Thyroid gland (tissue), 4 donors: ENCODE data around the gene AIP. TPM values are rescaled to one million over a fixed set of nuclear protein-coding genes. Genes with fewer than 3 reads are reported as not detected.

ENCODE experiments used
- DNase-seq, 2 donors: peaks; one replicate each; pipeline ENCODE4 v3.0.0-alpha.2; 2019
- H3K27ac ChIP-seq, 3 donors: fragments of 200-600 bp; sonication (generic); 1 replicate in 2 of 3; 2 replicates in 1 of 3; pipeline ENCODE4 v1.5.1; 2016 to 2019; ENCODE audit warnings: mild to moderate bottlenecking in 1 of 3, moderate library complexity in 1 of 3
- H3K27me3 ChIP-seq: fragments of 200-600 bp; sonication (generic); one replicate; pipeline ENCODE4 v1.5.1; 2019
- H3K36me3 ChIP-seq, 2 donors: fragments of 200-600 bp; sonication (generic); one replicate each; pipeline ENCODE4 v1.5.1; 2016 to 2019
- H3K4me1 ChIP-seq, 2 donors: fragments of 200-600 bp; sonication (generic); one replicate each; pipeline ENCODE4 v1.5.1; 2017 to 2019
- H3K4me3 ChIP-seq, 3 donors: fragments of 200-600 bp; sonication (generic); replicated peaks in 1 of 3; 1 replicate in 2 of 3; 2 replicates in 1 of 3; pipeline ENCODE4 v1.5.1; 2016; ENCODE audit warnings: mild to moderate bottlenecking in 1 of 3
- H3K9me3 ChIP-seq: fragments of 200-600 bp; sonication (generic); one replicate; pipeline ENCODE4 v1.5.1; 2017
- CTCF ChIP-seq, 6 experiments: fragments of 200-600 bp in 3 of 6; fragments of 450-650 bp in 3 of 6; sonication (generic) in 3 of 6; IDR thresholded peaks; one replicate each; pipeline ENCODE4 v1.5.1; 2016 to 2019; ENCODE audit warnings: antibody characterized with exemption in 6 of 6, mild to moderate bottlenecking in 2 of 6, inconsistent platforms in 1 of 6, moderate library complexity in 1 of 6
- POLR2A ChIP-seq, 2 donors: fragments of 450-650 bp; IDR thresholded peaks; one replicate each; pipeline ENCODE4 v1.6.1; 2017; ENCODE audit warnings: antibody characterized with exemption in 2 of 2, mild to moderate bottlenecking in 2 of 2, moderate library complexity in 1 of 2
- WGBS, 2 donors: methylation state at CpG; one replicate each; pipeline ENCODE4 v1.1.5; 2017; 5-methylcytosine and 5-hydroxymethylcytosine counted together
- intact Hi-C: fragments of 100-400 bp; cut with DNase I; formaldehyde crosslinking; loops from one replicate; pipeline ENCODE4 v1.15.1; 2023
- total RNA-seq, 4 donors: library from RNA; depleted of rRNA; stranded (reverse); fragments of >200 nt; gene quantifications; one replicate each; pipeline ENCODE4 v1.2.3, GENCODE V29; 2016

AIP gene
- total RNA-seq, 4 donors from 2014 or later = 58.2 to 100 (median 83.2) TPM

- Histone ChIP-seq H3K9me3 (no peaks in the 10 kb centered on the region), H3K4me3 (no peak overlapping the region), H3K27me3 (no peaks in the 10 kb centered on the region), H3K36me3 (no peaks in the 10 kb centered on the region), H3K27ac (no peak overlapping the region), H3K4me1 (no peaks in the 10 kb centered on the region)
- TF ChIP-seq POLR2A (IDR thresholded peaks at IDR 0.05) (no peak), CTCF (IDR thresholded peaks at IDR 0.05) (no peak)
- DNase-seq = no peak
- intact Hi-C loops = no loop called here
- WGBS, 2 donors = 70 to 85% methylated on average over 4 to 5 of the region's 5 CpGs
Observed at GRCh38 chr11:67525275-67525976, 42.6 kb downstream of the AIP start.

GRCh38 chr11:67528376-67528775 lies 45.5 kb downstream of the AIP start:
- Histone ChIP-seq H3K27me3 (no peaks in the 10 kb centered on the region), H3K4me1 (no peaks in the 10 kb centered on the region), H3K9me3 (no peaks in the 10 kb centered on the region), H3K4me3 (no peak overlapping the region), H3K36me3 (no peaks in the 10 kb centered on the region), H3K27ac (no peak overlapping the region)
- intact Hi-C loops = no loop called here
- TF ChIP-seq POLR2A (IDR thresholded peaks at IDR 0.05) (no peak), CTCF (IDR thresholded peaks at IDR 0.05) (no peak)
- WGBS, 2 donors = 89 to 91% methylated on average over 4 of the region's 4 CpGs
- DNase-seq = no peak

GRCh38 chr11:67530282-67530592 lies 47.4 kb downstream of the AIP start:
- no peak for DNase-seq
- no peak overlapping the region for H3K4me3 ChIP-seq
- no peaks in the 10 kb centered on the region for H3K4me1 ChIP-seq
- 81 to 100% methylated on average over 4 to 5 of the region's 5 CpGs for WGBS, 2 donors
- intact Hi-C loops = no loop called here
- no peak overlapping the region for H3K27ac ChIP-seq
- no peaks in the 10 kb centered on the region for H3K9me3 ChIP-seq
- no peaks in the 10 kb centered on the region for H3K27me3 ChIP-seq
- no peaks in the 10 kb centered on the region for H3K36me3 ChIP-seq
- TF ChIP-seq CTCF (IDR thresholded peaks at IDR 0.05) (no peak), POLR2A (IDR thresholded peaks at IDR 0.05) (no peak)

GRCh38 chr11:67532889-67533288 lies 50.1 kb downstream of the AIP start:
- WGBS, 2 donors = 90 to 94% methylated on average over 2 of the region's 2 CpGs
- intact Hi-C loops = no loop called here
- no peak for TF ChIP-seq POLR2A (IDR thresholded peaks at IDR 0.05)
- no peak for TF ChIP-seq CTCF (IDR thresholded peaks at IDR 0.05)
- Histone ChIP-seq H3K27ac (no peak overlapping the region), H3K36me3 (no peaks in the 10 kb centered on the region), H3K9me3 (no peaks in the 10 kb centered on the region), H3K4me3 (no peak overlapping the region), H3K27me3 (no peaks in the 10 kb centered on the region), H3K4me1 (no peaks in the 10 kb centered on the region)
- no peak for DNase-seq

- H3K9me3 ChIP-seq = no peaks in the 10 kb centered on the region
- no peak for DNase-seq
- H3K36me3 ChIP-seq = no peaks in the 10 kb centered on the region
- WGBS, 2 donors = 34 to 35% methylated on average over 4 of the region's 4 CpGs
- intact Hi-C loops = no loop called here
- H3K4me1 ChIP-seq = no peaks in the 10 kb centered on the region
- H3K27ac ChIP-seq = no peak overlapping the region
- TF ChIP-seq CTCF (IDR thresholded peaks at IDR 0.05) = no peak
- no peak for TF ChIP-seq POLR2A (IDR thresholded peaks at IDR 0.05)
- no peaks in the 10 kb centered on the region for H3K27me3 ChIP-seq
- H3K4me3 ChIP-seq = no peak overlapping the region
Observed at GRCh38 chr11:67534070-67534679, 51.3 kb downstream of the AIP start.
